K562 treated with DMSO at 1 percent for 48 hours (cell line): ENCODE measurements around the gene PI4KA. TPM values are rescaled to one million over a fixed set of nuclear protein-coding genes. Genes with fewer than 3 reads are reported as not detected.

Experiments used
- total RNA-seq: library from RNA; unstranded; fragments of 300-600 nt; gene quantifications from 2 replicates; pipeline ENCODE4 v1.2.3, GENCODE V29; 2022; ENCODE audit warnings: low replicate concordance; ENCODE audit errors: extremely low read depth

The PI4KA gene
- total RNA-seq = 418 TPM in 1 of 2 replicates, not detected in the other

GRCh38 chr22:20858615-20859416 is at the start of gene PI4KA, which contains the start of gene SNAP29:
TSS of gene PI4KA (minus strand) at chr22:20858811. CDS start at chr22:20858725, 86 bp downstream.
TSS of gene SNAP29 (plus strand) at chr22:20859007. CDS start at chr22:20859111, 104 bp downstream.

DNA sequence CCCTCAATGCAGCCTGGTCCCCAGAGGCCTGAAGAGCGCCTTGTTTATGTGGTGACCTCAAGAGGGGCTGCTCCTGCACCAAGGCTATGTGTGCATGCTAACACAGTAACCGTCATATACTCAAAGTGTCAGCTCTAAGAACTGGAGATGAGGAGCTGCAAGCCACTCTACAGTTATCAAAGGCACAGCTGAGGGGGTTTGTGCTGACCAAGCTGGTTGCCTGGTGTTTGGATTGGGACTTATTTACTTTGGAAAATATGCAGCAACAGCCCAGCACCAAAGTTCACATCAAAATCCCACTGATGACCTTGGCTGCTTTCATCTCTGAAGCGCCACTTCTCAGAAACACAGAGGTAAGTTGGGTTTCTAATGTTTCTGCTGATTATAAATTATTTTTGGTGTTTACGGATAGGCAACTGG is 84.8 kb downstream of the PI4KA start, which contains the start of gene SERPIND1:
TSS of gene SERPIND1 (plus strand) at position 321 of the 420 bp plus-strand sequence. CDS start 5,200 bp downstream, outside the sequence.

Other genes starting within 250 kb of the PI4KA start
- not detected in 2 replicates for gene SERPIND1, start 84.7 kb downstream of the PI4KA start, total RNA-seq
- not detected in 2 replicates for gene SNAP29, start 196 bp upstream of the PI4KA start, total RNA-seq
- gene CRKL, start 58.6 kb upstream of the PI4KA start, total RNA-seq = 88.5 and 326 TPM in 2 replicates
- gene AIFM3, start 108.4 kb upstream of the PI4KA start, total RNA-seq = not detected in 2 replicates
- gene LZTR1, start 123.5 kb upstream of the PI4KA start, total RNA-seq = not detected in 2 replicates
- 529 TPM in 1 of 2 replicates, not detected in the other for gene THAP7, start 143.3 kb upstream of the PI4KA start, total RNA-seq
- gene P2RX6, start 156.4 kb upstream of the PI4KA start, total RNA-seq = not detected in 2 replicates
- not detected in 2 replicates for gene SLC7A4, start 173.8 kb upstream of the PI4KA start, total RNA-seq
- gene LRRC74B, start 187.1 kb upstream of the PI4KA start, total RNA-seq = not detected in 2 replicates